HTR-8/SVneo (cell line): ENCODE results near the gene MKI67.

ENCODE experiments used
- DNase-seq: peaks from one replicate; pipeline ENCODE4 v3.0.0; 2011; ENCODE audit warnings: low spot score, mixed read lengths; ENCODE audit not compliant: insufficient read length
- FAIRE-seq: peaks from 2 replicates; lab custom pipeline; 2011; peaks lifted over from hg19 to GRCh38; lab: Jason Lieb, UNC

MKI67 gene

GRCh38 chr10:128069351-128070051, 56.7 kb downstream of the MKI67 start:
- FAIRE-seq (no peak), DNase-seq (peak; percentile 62)

DNA sequence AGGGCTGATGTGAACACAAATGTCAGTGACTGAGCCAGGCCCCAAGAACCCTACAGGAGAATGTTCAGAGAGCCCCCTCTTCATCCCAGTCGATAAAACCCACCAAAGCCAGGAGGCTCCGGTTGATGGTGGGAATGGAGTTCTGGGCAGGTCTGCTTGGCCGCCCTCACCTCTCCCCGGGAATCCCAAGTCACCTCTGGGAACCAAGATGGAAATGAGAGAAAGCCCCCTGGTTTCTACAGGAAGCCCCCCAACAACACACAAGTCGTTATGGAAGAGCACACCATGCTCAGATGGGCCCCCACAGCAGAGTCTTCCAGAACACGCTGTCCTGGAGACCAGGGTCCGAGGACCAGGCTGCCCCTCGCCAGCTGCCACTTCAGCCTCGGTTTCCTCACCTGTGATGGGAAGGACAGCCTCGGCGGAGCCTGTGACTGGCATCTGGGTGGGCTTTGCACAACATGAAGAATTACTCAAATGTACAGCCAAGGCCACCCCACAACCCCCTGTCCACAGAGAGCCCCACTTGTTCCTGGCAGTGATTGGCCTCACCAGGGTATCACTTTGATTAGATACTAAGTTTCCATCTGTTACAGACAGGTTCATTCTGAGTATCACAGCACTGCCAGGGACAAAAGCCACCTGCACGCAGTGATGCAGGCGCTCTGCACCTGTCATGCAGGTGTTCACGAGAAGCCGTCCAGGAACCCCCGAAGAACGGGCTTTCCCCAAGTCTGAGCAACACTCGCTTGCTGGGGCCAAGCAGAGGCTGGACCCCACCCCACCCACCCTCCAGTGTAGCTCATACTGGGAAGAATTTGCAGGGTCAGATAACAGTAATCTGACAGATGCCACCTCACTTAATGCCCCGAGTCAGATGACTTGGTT, 57.6 kb downstream of the MKI67 start:
- no peak for DNase-seq
- no peak for FAIRE-seq

GRCh38 chr10:128067691-128068397, 58.4 kb downstream of the MKI67 start:
- DNase-seq (no peak), FAIRE-seq (no peak)

GRCh38 chr10:128066870-128067382, 59.3 kb downstream of the MKI67 start:
- peak; percentile 73 for FAIRE-seq
- DNase-seq = no peak

- FAIRE-seq (no peak), DNase-seq (no peak)
These were observed 60.2 kb downstream of the MKI67 start for GRCh38 chr10:128065881-128066534.

- FAIRE-seq = no peak
- DNase-seq = no peak
These were observed 61.1 kb downstream of the MKI67 start for GRCh38 chr10:128064970-128065580.

GRCh38 chr10:128064108-128064969, 61.9 kb downstream of the MKI67 start:
- FAIRE-seq (no peak), DNase-seq (no peak)

DNA sequence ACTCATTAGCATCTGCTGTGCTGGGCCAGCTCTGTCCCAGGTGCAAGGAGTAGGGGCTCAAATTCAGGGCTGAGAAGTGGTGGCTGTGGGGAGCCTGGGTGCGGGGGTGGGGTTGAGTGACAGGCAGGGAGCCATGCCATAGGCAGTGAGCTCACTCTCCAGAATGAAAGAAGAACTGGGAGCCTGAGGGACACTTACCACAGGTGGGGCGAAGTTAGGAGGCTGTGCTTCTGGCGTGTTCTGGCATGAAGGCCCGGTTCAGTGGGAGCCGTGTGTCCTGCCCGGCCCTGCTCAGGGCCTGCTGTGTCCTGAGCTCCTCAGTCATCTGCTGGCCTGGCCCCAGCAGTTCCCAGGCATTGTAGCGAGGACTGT, 62.5 kb downstream of the MKI67 start:
- DNase-seq = no peak

DNA sequence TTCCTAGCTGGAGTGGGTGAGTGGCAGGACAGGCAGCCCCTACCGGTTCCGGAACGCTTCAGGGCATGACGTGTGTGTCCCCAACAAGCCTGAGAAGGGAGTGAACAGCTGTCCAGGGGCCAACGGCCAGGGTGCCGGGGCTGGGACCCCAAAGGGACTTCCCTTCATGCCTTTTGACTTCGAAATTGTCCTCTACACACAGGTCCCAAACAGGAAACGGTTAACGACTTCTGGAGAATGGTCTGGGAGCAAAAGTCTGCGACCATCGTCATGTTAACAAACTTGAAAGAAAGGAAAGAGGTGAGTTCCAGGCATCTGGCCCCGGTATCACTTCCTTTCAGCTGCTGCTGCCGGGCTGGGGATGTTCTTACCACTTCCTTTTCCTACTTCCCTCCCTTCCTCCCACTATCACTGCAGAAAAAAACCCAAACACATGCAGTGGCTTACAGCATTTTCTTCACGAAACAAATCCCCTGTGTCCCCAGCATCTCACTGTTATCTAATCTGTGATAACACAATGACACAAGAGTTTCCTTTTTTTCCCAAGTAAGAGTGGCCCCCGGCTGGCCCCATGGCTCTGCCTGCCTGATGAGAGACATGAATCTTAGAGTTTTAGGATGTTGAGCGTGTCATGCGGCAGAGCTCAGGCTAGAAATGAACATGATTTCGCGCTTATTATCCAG, 63.2 kb downstream of the MKI67 start:
- DNase-seq = no peak
- FAIRE-seq = no peak

More for the DNA sequence above, 62.5 kb downstream of the MKI67 start:
- FAIRE-seq = no peak

GRCh38 chr10:128062331-128062880, 63.8 kb downstream of the MKI67 start:
- FAIRE-seq (peak; percentile 94), DNase-seq (no peak)

GRCh38 chr10:128061306-128062300, 64.6 kb downstream of the MKI67 start:
- DNase-seq (no peak), FAIRE-seq (no peak)

DNA sequence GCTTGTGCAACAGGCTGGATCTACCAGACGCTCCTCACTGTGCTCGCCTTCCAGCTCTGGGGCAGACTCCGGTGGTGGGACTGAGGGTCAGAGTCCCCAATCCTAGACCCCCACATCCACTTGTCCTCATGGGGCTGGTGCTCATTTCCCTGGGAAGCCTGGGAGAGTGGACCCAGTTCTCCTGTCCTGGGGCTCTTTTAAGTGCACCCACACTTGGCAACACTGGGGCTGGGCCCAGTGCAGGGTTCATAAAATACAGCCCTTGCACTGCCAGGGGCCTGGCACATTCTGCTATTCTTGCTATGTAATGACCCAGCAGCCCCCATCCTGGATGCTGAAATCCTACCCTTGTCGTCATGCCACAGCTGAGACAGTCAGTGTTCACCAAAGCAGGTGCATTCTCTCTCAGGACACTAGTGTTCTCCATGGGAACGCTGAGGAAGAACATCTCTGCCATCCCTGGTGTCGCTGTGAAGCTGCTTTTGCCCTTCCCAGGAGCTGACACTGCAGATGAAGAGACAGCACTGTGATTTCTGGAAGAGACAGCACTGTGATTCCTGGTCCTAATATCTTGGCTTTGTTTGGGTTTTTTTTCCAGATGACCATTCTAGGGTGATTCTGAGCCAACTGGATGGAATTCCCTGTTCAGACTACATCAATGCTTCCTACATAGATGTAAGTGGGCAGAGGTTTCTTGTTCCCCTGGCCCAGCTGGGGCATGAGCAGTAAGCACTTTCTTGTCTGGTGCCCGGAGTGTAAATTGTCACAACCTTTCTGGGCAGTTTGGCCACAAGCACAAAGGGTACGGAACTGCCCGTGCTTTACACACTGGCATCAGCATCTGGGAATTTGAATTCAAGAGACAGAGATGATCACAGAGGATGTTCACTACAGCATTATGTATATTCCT, 65.6 kb downstream of the MKI67 start:
- no peak for DNase-seq
- no peak for FAIRE-seq

GRCh38 chr10:128059982-128060293, 66.3 kb downstream of the MKI67 start:
- DNase-seq (no peak), FAIRE-seq (peak; percentile 90)

DNA sequence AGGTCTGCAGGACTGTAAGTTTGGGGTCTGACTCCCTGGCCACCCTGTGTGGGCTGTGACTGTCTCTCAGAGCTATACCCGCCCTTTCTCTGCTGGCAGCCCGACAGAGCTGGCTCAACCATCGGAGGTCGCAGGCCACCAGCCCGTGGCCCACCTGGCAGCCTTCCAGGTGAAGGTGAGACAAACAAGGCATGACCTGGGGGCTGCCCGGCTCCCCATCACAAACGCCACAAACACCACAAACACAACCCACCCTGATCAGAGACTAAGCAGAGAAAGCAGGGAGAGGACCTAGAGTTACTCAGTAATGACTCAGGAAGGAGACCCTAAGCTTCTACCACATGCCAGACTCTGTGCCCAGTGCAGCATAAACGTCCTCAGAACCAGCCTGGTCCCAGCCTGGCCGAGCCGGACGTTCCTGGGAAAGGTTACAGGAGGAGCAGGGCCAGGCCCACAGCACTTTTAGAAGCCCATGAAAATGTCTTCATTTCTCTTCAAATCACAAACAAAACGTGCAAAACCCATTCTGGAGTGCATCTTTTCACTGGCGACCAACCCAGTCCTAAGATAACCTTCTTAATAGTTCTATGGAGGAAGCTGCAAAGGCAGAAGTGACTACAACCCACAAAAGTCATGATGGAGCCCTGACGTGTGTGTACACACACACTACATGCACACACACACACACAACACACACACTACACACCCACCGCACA, 66.8 kb downstream of the MKI67 start:
- DNase-seq (no peak), FAIRE-seq (no peak)

GRCh38 chr10:128058750-128059134, 67.5 kb downstream of the MKI67 start:
- DNase-seq (no peak), FAIRE-seq (no peak)
